Measurements from ENCODE around the gene ARHGAP15.

DNA sequence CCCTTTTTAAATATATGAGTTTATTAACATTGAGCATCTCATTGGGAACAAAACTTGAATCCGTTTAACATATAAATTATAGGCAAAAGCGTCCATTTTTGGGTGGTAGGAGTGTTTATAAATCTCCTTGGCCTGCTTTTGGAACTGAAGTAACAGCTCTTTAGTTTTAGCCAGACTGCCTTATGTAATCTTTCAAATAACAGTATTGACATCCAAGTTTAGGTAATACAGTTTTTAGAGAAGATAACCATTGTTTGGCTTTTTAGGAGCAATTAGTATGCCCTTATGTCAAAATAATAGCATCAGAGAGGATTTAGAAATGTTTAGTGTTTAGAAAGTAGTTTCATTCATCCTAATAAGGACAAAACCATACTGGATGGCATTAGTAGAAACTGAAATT is 361.9 kb downstream of the ARHGAP15 start:
- TF ChIP-seq, protein P1, sequence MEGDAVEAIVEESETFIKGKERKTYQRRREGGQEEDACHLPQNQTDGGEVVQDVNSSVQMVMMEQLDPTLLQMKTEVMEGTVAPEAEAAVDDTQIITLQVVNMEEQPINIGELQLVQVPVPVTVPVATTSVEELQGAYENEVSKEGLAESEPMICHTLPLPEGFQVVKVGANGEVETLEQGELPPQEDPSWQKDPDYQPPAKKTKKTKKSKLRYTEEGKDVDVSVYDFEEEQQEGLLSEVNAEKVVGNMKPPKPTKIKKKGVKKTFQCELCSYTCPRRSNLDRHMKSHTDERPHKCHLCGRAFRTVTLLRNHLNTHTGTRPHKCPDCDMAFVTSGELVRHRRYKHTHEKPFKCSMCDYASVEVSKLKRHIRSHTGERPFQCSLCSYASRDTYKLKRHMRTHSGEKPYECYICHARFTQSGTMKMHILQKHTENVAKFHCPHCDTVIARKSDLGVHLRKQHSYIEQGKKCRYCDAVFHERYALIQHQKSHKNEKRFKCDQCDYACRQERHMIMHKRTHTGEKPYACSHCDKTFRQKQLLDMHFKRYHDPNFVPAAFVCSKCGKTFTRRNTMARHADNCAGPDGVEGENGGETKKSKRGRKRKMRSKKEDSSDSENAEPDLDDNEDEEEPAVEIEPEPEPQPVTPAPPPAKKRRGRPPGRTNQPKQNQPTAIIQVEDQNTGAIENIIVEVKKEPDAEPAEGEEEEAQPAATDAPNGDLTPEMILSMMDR (IDR thresholded peaks at IDR 0.05; ENCODE audit: low read depth, low read length, missing input control): no peak
- TF ChIP-seq, protein P2, sequence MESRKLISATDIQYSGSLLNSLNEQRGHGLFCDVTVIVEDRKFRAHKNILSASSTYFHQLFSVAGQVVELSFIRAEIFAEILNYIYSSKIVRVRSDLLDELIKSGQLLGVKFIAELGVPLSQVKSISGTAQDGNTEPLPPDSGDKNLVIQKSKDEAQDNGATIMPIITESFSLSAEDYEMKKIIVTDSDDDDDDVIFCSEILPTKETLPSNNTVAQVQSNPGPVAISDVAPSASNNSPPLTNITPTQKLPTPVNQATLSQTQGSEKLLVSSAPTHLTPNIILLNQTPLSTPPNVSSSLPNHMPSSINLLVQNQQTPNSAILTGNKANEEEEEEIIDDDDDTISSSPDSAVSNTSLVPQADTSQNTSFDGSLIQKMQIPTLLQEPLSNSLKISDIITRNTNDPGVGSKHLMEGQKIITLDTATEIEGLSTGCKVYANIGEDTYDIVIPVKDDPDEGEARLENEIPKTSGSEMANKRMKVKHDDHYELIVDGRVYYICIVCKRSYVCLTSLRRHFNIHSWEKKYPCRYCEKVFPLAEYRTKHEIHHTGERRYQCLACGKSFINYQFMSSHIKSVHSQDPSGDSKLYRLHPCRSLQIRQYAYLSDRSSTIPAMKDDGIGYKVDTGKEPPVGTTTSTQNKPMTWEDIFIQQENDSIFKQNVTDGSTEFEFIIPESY (IDR thresholded peaks at IDR 0.05): no peak

Data from liver (tissue), 2 donors.